Measurements from ENCODE around the gene BTNL9. TPM values are rescaled to one million over a fixed set of nuclear protein-coding genes. Genes with fewer than 3 reads are reported as not detected.

Gene BTNL9
- polyA plus RNA-seq, 1 of the 3 experiments (the other 2 are of a cell fraction) = not detected

GRCh38 chr5:181035991-181036815, 3.9 kb upstream of the BTNL9 start:
- no peaks in the 10 kb centered on the region for H3K4me1 ChIP-seq (ENCODE audit: control insufficient read depth in 1 of 2, insufficient read depth in 2 of 2, low read depth in 1 of 2, low read length in 1 of 2)
- no peaks in the 10 kb centered on the region for H3K9me3 ChIP-seq
- H3K4me3 ChIP-seq (ENCODE audit: low read depth in 2 of 2, low read length in 1 of 2) = no peak overlapping the region
- no peaks in the 10 kb centered on the region for H3K36me3 ChIP-seq (replicated peaks in 1 of 2; ENCODE audit: control insufficient read depth in 1 of 2, insufficient read depth in 2 of 2, low read length in 1 of 2)
- 14% methylated on average over 18 of the region's 20 CpGs for WGBS (ENCODE audit: low lambda C conversion rate)
- H4K20me1 ChIP-seq (ENCODE audit: insufficient read depth) = no peaks in the 10 kb centered on the region
- H2AFZ ChIP-seq (ENCODE audit: low read depth) = no peak overlapping the region
- no peak for DNase-seq
- no peak overlapping the region; the same call in 1 of the 2 replicates for H3K4me2 ChIP-seq
- H3K27me3 ChIP-seq (ENCODE audit: insufficient read depth) = peaks cover 46% of the 10 kb centered on the region
- CTCF ChIA-PET = no interaction called here
- no peaks in the 10 kb centered on the region for H3K9me2 ChIP-seq
- H3K79me2 ChIP-seq (ENCODE audit: insufficient read depth) = no peaks in the 10 kb centered on the region
- POLR2A ChIA-PET = no interaction called here
- no peak overlapping the region for H3K27ac ChIP-seq (ENCODE audit: low read depth in 2 of 2, low read length in 1 of 2)
- H3F3A ChIP-seq (replicated peaks; ENCODE audit: insufficient read depth) = no peaks in the 10 kb centered on the region
- no peak overlapping the region for H3K9ac ChIP-seq
- TF ChIP-seq SMC3 (IDR thresholded peaks at IDR 0.05; ENCODE audit: low read depth, low read length) (no peak), ELF1 (IDR thresholded peaks at IDR 0.05) (no peak), MEF2A (IDR thresholded peaks at IDR 0.05; ENCODE audit: borderline replicate concordance, low read depth) (no peak), POLR2AphosphoS5 (IDR thresholded peaks at IDR 0.05; ENCODE audit: low read depth, low read length) (no peak), RFX5 (IDR thresholded peaks at IDR 0.05; ENCODE audit: low read length) (no peak), USF1 (IDR thresholded peaks at IDR 0.05; ENCODE audit: borderline replicate concordance, low read depth) (no peak), GABPA (IDR thresholded peaks at IDR 0.05; ENCODE audit: low read depth) (no peak), CHD2 (IDR thresholded peaks at IDR 0.05; ENCODE audit: low read length, partially characterized antibody) (no peak), TEAD4 (IDR thresholded peaks at IDR 0.05; ENCODE audit: borderline replicate concordance, insufficient read depth) (no peak)
- TF ChIP-seq, protein P1, sequence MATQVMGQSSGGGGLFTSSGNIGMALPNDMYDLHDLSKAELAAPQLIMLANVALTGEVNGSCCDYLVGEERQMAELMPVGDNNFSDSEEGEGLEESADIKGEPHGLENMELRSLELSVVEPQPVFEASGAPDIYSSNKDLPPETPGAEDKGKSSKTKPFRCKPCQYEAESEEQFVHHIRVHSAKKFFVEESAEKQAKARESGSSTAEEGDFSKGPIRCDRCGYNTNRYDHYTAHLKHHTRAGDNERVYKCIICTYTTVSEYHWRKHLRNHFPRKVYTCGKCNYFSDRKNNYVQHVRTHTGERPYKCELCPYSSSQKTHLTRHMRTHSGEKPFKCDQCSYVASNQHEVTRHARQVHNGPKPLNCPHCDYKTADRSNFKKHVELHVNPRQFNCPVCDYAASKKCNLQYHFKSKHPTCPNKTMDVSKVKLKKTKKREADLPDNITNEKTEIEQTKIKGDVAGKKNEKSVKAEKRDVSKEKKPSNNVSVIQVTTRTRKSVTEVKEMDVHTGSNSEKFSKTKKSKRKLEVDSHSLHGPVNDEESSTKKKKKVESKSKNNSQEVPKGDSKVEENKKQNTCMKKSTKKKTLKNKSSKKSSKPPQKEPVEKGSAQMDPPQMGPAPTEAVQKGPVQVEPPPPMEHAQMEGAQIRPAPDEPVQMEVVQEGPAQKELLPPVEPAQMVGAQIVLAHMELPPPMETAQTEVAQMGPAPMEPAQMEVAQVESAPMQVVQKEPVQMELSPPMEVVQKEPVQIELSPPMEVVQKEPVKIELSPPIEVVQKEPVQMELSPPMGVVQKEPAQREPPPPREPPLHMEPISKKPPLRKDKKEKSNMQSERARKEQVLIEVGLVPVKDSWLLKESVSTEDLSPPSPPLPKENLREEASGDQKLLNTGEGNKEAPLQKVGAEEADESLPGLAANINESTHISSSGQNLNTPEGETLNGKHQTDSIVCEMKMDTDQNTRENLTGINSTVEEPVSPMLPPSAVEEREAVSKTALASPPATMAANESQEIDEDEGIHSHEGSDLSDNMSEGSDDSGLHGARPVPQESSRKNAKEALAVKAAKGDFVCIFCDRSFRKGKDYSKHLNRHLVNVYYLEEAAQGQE (IDR thresholded peaks at IDR 0.05; ENCODE audit: low read depth, low read length) = no peak

GRCh38 chr5:181036816-181037364, 3.2 kb upstream of the BTNL9 start:
- Histone ChIP-seq H3K9me3 (no peaks in the 10 kb centered on the region), H3K4me1 (ENCODE audit: control insufficient read depth in 1 of 2, insufficient read depth in 2 of 2, low read depth in 1 of 2, low read length in 1 of 2) (no peaks in the 10 kb centered on the region), H4K20me1 (ENCODE audit: insufficient read depth) (no peaks in the 10 kb centered on the region), H3K79me2 (ENCODE audit: insufficient read depth) (no peaks in the 10 kb centered on the region), H2AFZ (ENCODE audit: low read depth) (no peak overlapping the region), H3K27me3 (ENCODE audit: insufficient read depth) (peaks cover 53% of the 10 kb centered on the region), H3K4me2 (no peak overlapping the region), H3K9ac (no peak overlapping the region), H3K36me3 (replicated peaks in 1 of 2; ENCODE audit: control insufficient read depth in 1 of 2, insufficient read depth in 2 of 2, low read length in 1 of 2) (no peaks in the 10 kb centered on the region), H3F3A (replicated peaks; ENCODE audit: insufficient read depth) (no peaks in the 10 kb centered on the region), H3K4me3 (ENCODE audit: low read depth in 2 of 2, low read length in 1 of 2) (no peak overlapping the region), H3K9me2 (no peaks in the 10 kb centered on the region), H3K27ac (ENCODE audit: low read depth in 2 of 2, low read length in 1 of 2) (no peak overlapping the region)
- DNase-seq = no peak
- CTCF ChIA-PET = no interaction called here
- POLR2A ChIA-PET = no interaction called here
- WGBS (ENCODE audit: low lambda C conversion rate) = 20% methylated on average over 5 of the region's 13 CpGs
- TF ChIP-seq TCF12 (IDR thresholded peaks at IDR 0.05) (no peak), IRF3 (IDR thresholded peaks at IDR 0.05; ENCODE audit: low read depth, low read length) (no peak), EZH2phosphoT487 (IDR thresholded peaks at IDR 0.05; ENCODE audit: borderline replicate concordance, low read depth) (no peak), FOXJ3 (CRISPR knock-in tag; IDR thresholded peaks at IDR 0.05) (no peak), RFX5 (IDR thresholded peaks at IDR 0.05; ENCODE audit: low read length) (no peak), FOSL2 (IDR thresholded peaks at IDR 0.05; ENCODE audit: borderline replicate concordance, low read depth) (no peak), YY1 (IDR thresholded peaks at IDR 0.05; ENCODE audit: low read depth) (no peak), RAD21 (IDR thresholded peaks at IDR 0.05; ENCODE audit: low read length) (no peak)
- TF ChIP-seq, protein P1 (IDR thresholded peaks at IDR 0.05; ENCODE audit: low read depth, low read length) = no peak

All from SK-N-SH (cell line).